ENCODE measurements around the gene DOC2A. TPM values are rescaled to one million over a fixed set of nuclear protein-coding genes. Genes with fewer than 3 reads are reported as not detected.
"Not testable (repeated sequence)": the region's sequence is repeated elsewhere in the genome, so short reads cannot be mapped to it uniquely, and the experiment has no call there.

DOC2A gene
- total RNA-seq, 1 experiment from 2014 or later: 0.45 TPM

GRCh38 chr16:29973384-29974246, 37.2 kb downstream of the DOC2A start, which contains the start of gene TAOK2:
TAOK2 (plus strand) TSS chr16:29973868; CDS start chr16:29977773, 3,905 bp downstream.
- DNase-seq (ENCODE audit: low spot score): peak; percentile 98

GRCh38 chr16:29972992-29973383, 37.8 kb downstream of the DOC2A start:
- no peak for DNase-seq (ENCODE audit: low spot score)

DNA sequence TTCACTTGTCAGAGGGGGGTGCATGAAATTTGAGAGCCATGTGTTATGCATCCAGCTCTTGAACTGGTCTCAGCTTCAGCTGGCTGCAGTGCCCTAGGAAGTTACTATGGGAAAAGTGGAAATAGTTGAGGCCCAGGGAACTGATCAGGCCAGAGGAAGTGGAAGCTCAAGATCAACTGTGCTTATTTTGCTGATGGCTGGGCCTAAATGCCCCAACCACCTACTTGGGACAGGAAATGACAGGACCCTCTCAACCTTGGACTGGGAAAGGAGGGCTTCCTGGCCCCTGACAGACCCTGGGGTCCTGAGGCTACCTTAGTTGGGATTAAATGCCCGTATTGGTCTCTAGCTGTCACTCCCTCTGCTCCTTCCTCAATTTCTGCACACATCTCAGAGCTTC, 38.3 kb downstream of the DOC2A start:
- DNase-seq (ENCODE audit: low spot score): no peak

DNA sequence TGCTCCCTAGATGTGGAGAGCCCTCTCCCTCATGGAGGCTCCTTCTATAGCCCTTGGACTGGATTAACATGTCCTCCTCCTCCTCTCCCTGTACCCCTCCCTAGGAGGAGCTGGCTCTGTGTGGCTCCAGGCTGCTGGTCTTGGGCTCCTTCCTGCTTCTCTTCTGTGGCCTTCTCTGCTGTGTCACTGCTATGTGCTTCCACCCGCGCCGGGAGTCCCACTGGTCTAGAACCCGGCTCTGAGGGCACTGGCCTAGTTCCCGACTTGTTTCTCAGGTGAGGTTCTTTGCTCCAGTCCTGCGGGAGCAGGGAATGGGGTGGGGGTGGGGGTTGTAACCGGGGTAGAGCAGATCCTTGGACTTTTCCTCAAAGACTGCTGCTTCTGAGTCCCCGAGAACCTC, 39.5 kb downstream of the DOC2A start:
- no peak for DNase-seq (ENCODE audit: low spot score)

DNA sequence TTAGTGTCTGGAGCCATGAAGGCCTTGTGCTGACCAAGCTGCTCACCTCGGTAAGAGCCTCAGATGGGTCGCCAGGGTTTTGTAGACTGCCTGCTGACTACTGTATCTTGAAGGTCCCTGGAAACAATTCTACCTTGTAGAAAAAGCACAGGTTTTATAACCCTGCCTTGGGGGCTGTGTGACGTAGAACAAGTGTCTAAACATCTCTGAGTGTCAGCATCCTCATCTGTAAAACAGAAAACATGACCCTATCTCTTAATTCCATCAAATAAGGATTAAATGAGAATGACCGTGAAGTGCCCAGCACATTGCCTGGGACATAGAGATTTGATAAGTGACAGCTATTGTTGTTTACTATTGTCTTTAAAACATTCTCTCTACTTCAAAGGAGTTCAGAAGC, 42.6 kb downstream of the DOC2A start:
- DNase-seq (ENCODE audit: low spot score): no peak

DNA sequence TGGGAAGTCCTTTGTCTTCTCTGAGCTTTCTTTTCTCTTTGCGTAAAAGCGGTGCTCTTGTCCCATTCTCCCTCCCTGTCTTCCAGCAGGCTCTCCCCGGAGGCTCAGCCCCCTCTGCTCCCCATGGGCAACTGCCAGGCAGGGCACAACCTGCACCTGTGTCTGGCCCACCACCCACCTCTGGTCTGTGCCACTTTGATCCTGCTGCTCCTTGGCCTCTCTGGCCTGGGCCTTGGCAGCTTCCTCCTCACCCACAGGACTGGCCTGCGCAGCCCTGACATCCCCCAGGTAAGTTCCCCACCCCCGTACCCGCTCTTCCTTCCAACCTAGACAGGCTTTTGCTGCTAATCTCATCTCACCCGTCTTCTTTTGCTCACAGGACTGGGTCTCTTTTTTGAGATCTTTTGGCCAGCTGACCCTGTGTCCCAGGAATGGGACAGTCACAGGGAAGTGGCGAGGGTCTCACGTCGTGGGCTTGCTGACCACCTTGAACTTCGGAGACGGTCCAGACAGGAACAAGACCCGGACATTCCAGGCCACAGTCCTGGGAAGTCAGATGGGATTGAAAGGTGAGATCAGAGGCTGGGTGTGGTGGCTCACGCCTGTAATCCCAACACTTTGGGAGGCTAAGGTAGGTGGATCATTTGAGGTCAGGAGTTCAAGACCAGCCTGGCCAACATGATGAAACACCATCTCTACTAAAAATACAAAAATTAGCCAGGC, 47.6 kb downstream of the DOC2A start:
- no peak for DNase-seq (ENCODE audit: low spot score)

DNA sequence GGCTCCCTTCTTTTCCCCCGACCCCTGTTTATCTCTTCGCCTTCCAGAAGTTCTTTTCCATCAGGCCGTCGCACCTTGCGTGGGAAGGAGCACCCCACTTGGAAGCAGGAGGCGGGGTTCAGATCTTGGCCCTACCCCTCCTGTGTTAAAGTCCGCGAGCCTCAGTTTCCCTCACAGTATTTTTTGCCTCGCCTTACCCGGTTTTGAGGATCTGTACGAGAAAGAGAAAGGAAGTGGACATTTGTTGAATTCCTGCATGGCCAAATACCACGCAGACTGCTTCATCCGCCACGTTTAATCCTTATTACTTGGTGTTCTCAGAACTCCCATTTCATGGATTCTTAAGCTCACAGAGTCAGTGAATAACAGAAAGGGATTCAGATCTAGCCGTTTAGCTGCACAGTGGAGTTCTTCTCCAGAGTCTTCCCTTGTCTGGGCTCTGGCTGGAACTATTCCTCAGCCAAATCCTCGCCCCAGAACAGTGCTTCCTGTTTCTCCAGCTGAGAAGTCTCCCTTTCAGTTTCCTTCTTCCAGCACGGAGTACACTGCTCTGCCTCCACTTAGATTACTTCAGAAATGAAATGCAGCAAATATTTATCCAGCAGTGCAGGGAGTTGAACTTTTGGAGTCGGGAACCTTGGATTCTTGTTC, 48.4 kb downstream of the DOC2A start:
- peak; percentile 27 for DNase-seq (ENCODE audit: low spot score)

GRCh38 chr16:29961479-29962343, 49.1 kb downstream of the DOC2A start, which contains the start of gene TMEM219:
TMEM219 (plus strand) TSS chr16:29962079; CDS start chr16:29963144, 1,065 bp downstream.
- peak; percentile 74 for DNase-seq (ENCODE audit: low spot score)

DNA sequence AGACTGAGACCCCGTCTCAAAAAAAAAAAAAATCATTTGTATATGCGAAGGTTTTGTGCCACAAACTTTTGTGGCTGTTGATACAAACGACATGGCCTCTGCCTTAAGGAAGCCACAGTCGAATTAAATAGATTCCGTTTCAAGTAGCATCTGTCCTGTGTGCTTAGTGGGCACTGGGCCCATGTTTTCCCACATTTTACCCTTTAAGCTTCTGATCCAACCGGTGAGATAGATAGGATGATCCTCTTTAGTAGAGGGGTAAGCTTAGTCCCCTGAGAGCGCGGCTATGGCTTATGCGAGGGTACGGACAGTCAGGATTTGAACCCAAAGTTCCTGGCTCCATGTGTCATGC, 49.7 kb downstream of the DOC2A start:
- DNase-seq (ENCODE audit: low spot score): no peak

DNA sequence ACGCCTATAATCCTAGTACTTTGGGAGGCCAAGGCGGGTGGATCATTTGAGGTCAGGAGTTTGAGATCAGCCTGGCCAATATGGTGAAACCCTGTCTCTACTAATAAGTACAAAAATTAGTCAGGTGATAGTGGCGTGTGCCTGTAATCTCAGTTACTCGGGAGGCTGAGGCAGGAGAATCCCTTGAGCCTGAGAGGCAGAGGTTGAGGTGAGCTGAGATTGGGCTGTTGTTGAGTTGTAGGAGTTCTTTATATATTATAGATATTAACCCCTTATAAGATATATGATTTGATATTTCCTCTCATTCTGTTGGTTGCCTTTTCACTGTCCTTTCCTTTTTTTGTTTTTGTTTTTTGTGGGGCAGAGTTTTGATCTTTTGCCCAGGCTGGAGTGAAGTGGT, 51.0 kb downstream of the DOC2A start:
- DNase-seq (ENCODE audit: low spot score): not testable (repeated sequence)

DNA sequence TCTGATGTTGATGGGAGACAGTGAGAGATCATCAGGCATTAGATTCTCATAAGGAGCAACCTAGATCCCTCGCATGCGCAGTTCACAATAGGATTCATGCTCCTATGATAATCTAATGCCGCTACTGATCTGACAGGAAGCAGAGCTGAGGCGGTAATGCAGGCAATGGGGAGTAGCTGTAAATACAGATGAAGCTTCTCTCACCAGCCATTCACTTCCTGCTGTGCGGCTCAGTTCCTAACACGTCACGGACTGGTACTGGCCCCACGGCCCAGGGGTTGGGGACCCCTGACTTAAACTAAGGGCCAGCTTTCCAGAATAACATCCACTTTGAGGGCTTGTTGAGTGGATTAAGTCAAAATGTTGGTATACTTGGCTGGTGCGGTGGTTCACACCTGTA, 51.5 kb downstream of the DOC2A start:
- no peak for DNase-seq (ENCODE audit: low spot score)

- no peak for DNase-seq (ENCODE audit: low spot score)
These were observed 52.1 kb downstream of the DOC2A start for GRCh38 chr16:29958756-29959155.

Other genes with a start within 250 kb of the DOC2A start
- not detected in 2 replicates for gene ZG16, start 232.8 kb downstream of the DOC2A start, total RNA-seq (2014; rRNA removed; shearing (Covaris generic))
- 118 and 129 TPM in 2 replicates for gene KIF22, start 220.3 kb downstream of the DOC2A start, total RNA-seq (2014; rRNA removed; shearing (Covaris generic))
- gene MAZ, start 204.5 kb downstream of the DOC2A start, total RNA-seq (2014; rRNA removed; shearing (Covaris generic)): 205 and 254 TPM in 2 replicates
- 3.3 and 7.4 TPM in 2 replicates for gene PRRT2, start 198.8 kb downstream of the DOC2A start, total RNA-seq (2014; rRNA removed; shearing (Covaris generic))
- gene PAGR1, start 194.9 kb downstream of the DOC2A start, total RNA-seq (2014; rRNA removed; shearing (Covaris generic)): 41.8 and 55.0 TPM in 2 replicates
- gene MVP, start 190.6 kb downstream of the DOC2A start, total RNA-seq (2014; rRNA removed; shearing (Covaris generic)): 239 and 243 TPM in 2 replicates
- 112 and 119 TPM in 2 replicates for gene CDIPT, start 147.8 kb downstream of the DOC2A start, total RNA-seq (2014; rRNA removed; shearing (Covaris generic))
- gene SEZ6L2, start 111.5 kb downstream of the DOC2A start, total RNA-seq (2014; rRNA removed; shearing (Covaris generic)): 22.1 and 24.9 TPM in 2 replicates
- 18.4 and 22.0 TPM in 2 replicates for gene ASPHD1, start 110.5 kb downstream of the DOC2A start, total RNA-seq (2014; rRNA removed; shearing (Covaris generic))
- 11.0 and 12.5 TPM in 2 replicates for gene KCTD13, start 84.8 kb downstream of the DOC2A start, total RNA-seq (2014; rRNA removed; shearing (Covaris generic))
- 90.8 and 105 TPM in 2 replicates for gene TMEM219, start 48.9 kb downstream of the DOC2A start, total RNA-seq (2014; rRNA removed; shearing (Covaris generic))
- 43.2 and 45.4 TPM in 2 replicates for gene TAOK2, start 37.2 kb downstream of the DOC2A start, total RNA-seq (2014; rRNA removed; shearing (Covaris generic))
- gene HIRIP3, start 15.4 kb downstream of the DOC2A start, total RNA-seq (2014; rRNA removed; shearing (Covaris generic)): 17.5 and 31.6 TPM in 2 replicates
- gene INO80E, start 14.8 kb downstream of the DOC2A start, total RNA-seq (2014; rRNA removed; shearing (Covaris generic)): 151 and 184 TPM in 2 replicates
- not detected in 2 replicates for gene C16orf92, start 12.2 kb upstream of the DOC2A start, total RNA-seq (2014; rRNA removed; shearing (Covaris generic))
- 0.38 and 1.1 TPM in 2 replicates for gene TLCD3B, start 20.2 kb upstream of the DOC2A start, total RNA-seq (2014; rRNA removed; shearing (Covaris generic))
- gene ALDOA, start 54.7 kb upstream of the DOC2A start, total RNA-seq (2014; rRNA removed; shearing (Covaris generic)): 1,380 and 1,410 TPM in 2 replicates
- 185 and 215 TPM in 2 replicates for gene PPP4C, start 65.0 kb upstream of the DOC2A start, total RNA-seq (2014; rRNA removed; shearing (Covaris generic))
- gene TBX6, start 80.9 kb upstream of the DOC2A start, total RNA-seq (2014; rRNA removed; shearing (Covaris generic)): not detected in 2 replicates
- 2.9 and 7.5 TPM in 2 replicates for gene YPEL3, start 85.2 kb upstream of the DOC2A start, total RNA-seq (2014; rRNA removed; shearing (Covaris generic))
- gene GDPD3, start 102.5 kb upstream of the DOC2A start, total RNA-seq (2014; rRNA removed; shearing (Covaris generic)): 1.8 and 2.8 TPM in 2 replicates
- 34.4 and 46.6 TPM in 2 replicates for gene MAPK3, start 112.2 kb upstream of the DOC2A start, total RNA-seq (2014; rRNA removed; shearing (Covaris generic))
- gene CORO1A, start 172.6 kb upstream of the DOC2A start, total RNA-seq (2014; rRNA removed; shearing (Covaris generic)): 12.0 and 16.0 TPM in 2 replicates
- gene BOLA2B, start 182.6 kb upstream of the DOC2A start, total RNA-seq (2014; rRNA removed; shearing (Covaris generic)): 246 and 504 TPM in 2 replicates
- gene SLX1A, start 182.8 kb upstream of the DOC2A start, total RNA-seq (2014; rRNA removed; shearing (Covaris generic)): 9.8 and 57.9 TPM in 2 replicates
- 5.1 and 6.6 TPM in 2 replicates for gene SULT1A3, start 188.2 kb upstream of the DOC2A start, total RNA-seq (2014; rRNA removed; shearing (Covaris generic))
- gene NPIPB13, start 237.5 kb upstream of the DOC2A start, total RNA-seq (2014; rRNA removed; shearing (Covaris generic)): 0.03 and 0.50 TPM in 2 replicates